Measurements from ENCODE around the gene ELP4. TPM values are rescaled to one million over a fixed set of nuclear protein-coding genes. Genes with fewer than 3 reads are reported as not detected.

Gene ELP4
- total RNA-seq, 3 donors from 2014 or later = 22.2 to 36.1 (median 24.6) TPM

GRCh38 chr11:31823644-31824331, 314.2 kb downstream of the ELP4 start:
- no peak for TF ChIP-seq POLR2A (IDR thresholded peaks at IDR 0.05)
- TF ChIP-seq, protein P1, sequence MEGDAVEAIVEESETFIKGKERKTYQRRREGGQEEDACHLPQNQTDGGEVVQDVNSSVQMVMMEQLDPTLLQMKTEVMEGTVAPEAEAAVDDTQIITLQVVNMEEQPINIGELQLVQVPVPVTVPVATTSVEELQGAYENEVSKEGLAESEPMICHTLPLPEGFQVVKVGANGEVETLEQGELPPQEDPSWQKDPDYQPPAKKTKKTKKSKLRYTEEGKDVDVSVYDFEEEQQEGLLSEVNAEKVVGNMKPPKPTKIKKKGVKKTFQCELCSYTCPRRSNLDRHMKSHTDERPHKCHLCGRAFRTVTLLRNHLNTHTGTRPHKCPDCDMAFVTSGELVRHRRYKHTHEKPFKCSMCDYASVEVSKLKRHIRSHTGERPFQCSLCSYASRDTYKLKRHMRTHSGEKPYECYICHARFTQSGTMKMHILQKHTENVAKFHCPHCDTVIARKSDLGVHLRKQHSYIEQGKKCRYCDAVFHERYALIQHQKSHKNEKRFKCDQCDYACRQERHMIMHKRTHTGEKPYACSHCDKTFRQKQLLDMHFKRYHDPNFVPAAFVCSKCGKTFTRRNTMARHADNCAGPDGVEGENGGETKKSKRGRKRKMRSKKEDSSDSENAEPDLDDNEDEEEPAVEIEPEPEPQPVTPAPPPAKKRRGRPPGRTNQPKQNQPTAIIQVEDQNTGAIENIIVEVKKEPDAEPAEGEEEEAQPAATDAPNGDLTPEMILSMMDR (IDR thresholded peaks at IDR 0.05) = no peak
- no peak for TF ChIP-seq POLR2AphosphoS5 (IDR thresholded peaks at IDR 0.05)
- intact Hi-C loops (cut with DNase I; ENCODE audit: low total_unique reads) = no loop called here
- Histone ChIP-seq H3K4me3 (no peak overlapping the region), H3K36me3 (no peaks in the 10 kb centered on the region), H3K4me1 (no peaks in the 10 kb centered on the region), H3K9me3 (no peaks in the 10 kb centered on the region), H3K27me3 (peaks cover 17 to 100% of the 10 kb centered on the region in 2 donors), H3K27ac (no peak overlapping the region)
- DNase-seq (ENCODE audit: low spot score in 2 of 2) = no peak

DNA sequence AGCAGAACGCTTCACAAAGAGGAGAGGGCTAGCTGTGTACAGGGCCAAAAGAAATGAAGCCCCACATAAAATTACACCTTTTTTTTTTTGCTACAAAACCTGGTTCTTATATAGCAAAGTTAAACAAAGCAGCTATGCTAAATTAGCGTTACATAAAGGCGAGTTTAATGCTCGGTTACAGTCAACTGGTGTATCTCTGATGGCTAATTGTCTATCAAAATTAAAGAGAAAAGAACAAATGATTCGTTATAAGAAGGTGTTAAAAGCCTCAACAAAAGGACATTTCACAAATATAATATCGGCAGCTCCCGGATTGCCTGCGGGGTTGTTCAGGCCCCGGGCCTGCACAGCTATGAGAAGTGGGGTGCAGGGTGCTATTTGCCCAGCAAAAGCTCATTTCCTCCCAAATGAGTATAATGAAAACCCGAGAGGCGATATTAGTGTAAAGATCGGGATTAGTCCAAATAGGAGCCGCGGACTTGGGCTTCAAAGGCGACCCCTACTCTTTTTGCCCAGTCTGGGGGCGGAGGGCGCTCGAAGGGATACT, 314.8 kb downstream of the ELP4 start:
- Histone ChIP-seq H3K27me3 (peaks cover 13 to 100% of the 10 kb centered on the region in 2 donors), H3K36me3 (no peaks in the 10 kb centered on the region), H3K27ac (no peak overlapping the region), H3K9me3 (no peaks in the 10 kb centered on the region), H3K4me3 (no peak overlapping the region), H3K4me1 (no peaks in the 10 kb centered on the region)
- TF ChIP-seq POLR2AphosphoS5 (IDR thresholded peaks at IDR 0.05) (no peak), POLR2A (IDR thresholded peaks at IDR 0.05) (no peak)
- TF ChIP-seq, protein P1 (IDR thresholded peaks at IDR 0.05) = no peak
- intact Hi-C loops (cut with DNase I; ENCODE audit: low total_unique reads) = no loop called here
- DNase-seq (ENCODE audit: low spot score in 2 of 2) = no peak

GRCh38 chr11:31824879-31825837, 315.6 kb downstream of the ELP4 start:
- TF ChIP-seq POLR2AphosphoS5 (IDR thresholded peaks at IDR 0.05) = no peak
- no peak for TF ChIP-seq POLR2A (IDR thresholded peaks at IDR 0.05)
- TF ChIP-seq, protein P1 (IDR thresholded peaks at IDR 0.05) = no peak
- DNase-seq (ENCODE audit: low spot score in 2 of 2) = no peak
- Histone ChIP-seq H3K9me3 (no peaks in the 10 kb centered on the region), H3K4me3 (no peak overlapping the region), H3K27ac (no peak overlapping the region), H3K4me1 (no peaks in the 10 kb centered on the region), H3K36me3 (no peaks in the 10 kb centered on the region), H3K27me3 (peaks cover 9 to 99% of the 10 kb centered on the region in 2 donors)
- intact Hi-C loops (cut with DNase I; ENCODE audit: low total_unique reads) = no loop called here

GRCh38 chr11:31825838-31826484, 316.4 kb downstream of the ELP4 start:
- Histone ChIP-seq H3K4me1 (no peaks in the 10 kb centered on the region), H3K36me3 (no peaks in the 10 kb centered on the region), H3K4me3 (no peak overlapping the region), H3K27me3 (peaks cover 9 to 99% of the 10 kb centered on the region in 2 donors), H3K9me3 (no peaks in the 10 kb centered on the region), H3K27ac (no peak overlapping the region)
- intact Hi-C loops (cut with DNase I; ENCODE audit: low total_unique reads) = no loop called here
- TF ChIP-seq POLR2AphosphoS5 (IDR thresholded peaks at IDR 0.05) = no peak
- TF ChIP-seq, protein P1 (IDR thresholded peaks at IDR 0.05) = no peak
- TF ChIP-seq POLR2A (IDR thresholded peaks at IDR 0.05) = no peak
- DNase-seq (ENCODE audit: low spot score in 2 of 2) = no peak

All from breast epithelium (tissue), 4 donors.